Stimulated activated CD8-positive, alpha-beta memory T cell treated with anti-CD3 and anti-CD28 coated beads, Interleukin-2, amount 100 ng/mL, for 1 hour (primary cell): ENCODE results near the gene B4GALT6.

Experiments used
- DNase-seq, 2 donors: peaks; one replicate each; pipeline ENCODE4 v3.0.0-alpha.2; 2020; ENCODE audit warnings: low read depth in 2 of 2

Gene B4GALT6

DNA sequence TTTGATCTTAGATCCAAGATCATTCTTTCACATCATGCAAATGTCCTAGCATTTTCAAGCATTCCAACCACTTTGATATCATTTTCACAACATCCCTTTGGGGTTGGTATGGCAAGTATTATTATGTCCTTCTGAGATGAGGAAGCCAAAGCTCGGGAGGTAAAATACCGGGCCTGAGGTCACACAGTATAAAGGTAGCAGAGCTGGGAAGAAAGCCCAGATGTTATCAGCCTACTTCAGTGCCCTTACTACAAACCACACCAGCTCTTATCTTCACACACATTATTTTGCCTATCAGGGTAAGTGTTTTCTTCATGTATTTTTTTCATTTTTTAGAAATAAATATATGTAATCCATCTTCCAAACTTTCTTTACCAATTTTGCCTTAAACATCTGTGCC is 4.2 kb upstream of the B4GALT6 start:
- DNase-seq, result no peak

DNA sequence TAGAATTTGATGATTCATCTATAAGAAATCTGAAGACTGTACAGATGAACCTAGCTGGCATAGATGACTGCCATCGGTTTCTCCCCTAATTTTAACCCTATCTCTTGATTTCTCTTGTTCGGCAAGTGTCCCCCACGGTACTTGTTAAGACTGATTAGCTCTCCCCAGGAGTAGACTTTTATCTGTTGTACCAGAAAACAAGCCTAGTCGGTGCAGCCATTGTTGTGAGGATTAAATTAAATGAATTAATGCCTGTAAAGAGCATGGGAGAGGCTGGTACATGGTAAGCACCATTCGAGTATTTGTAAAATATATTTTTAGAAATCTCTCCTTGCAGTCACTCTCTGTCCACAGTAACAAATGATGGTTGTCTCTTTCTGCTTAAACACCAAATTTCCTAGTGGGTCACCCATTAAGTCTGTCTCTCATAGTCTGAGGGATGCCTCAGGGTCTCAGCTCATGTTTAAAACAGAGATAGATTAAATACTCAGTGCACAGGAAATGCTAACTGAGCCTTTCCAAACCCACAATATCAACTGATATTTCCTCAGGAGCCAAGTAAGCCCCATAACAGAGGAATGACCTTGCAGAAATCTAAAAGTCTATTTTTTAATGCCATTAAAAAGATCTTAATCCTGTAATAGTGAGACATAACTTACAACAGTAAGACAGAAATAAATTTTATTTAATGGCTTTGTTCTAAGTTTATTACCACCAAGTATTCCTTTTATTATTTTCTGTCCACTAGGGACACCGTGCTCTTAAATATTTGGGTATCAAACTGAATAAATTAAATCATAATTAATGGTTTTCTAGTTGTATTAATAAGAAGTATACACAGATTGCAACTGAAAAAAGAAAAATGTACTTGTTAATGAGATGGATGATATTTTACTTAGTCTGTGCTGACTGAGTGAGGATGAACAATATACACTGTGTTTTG is 2.9 kb upstream of the B4GALT6 start:
- no peak for DNase-seq

DNA sequence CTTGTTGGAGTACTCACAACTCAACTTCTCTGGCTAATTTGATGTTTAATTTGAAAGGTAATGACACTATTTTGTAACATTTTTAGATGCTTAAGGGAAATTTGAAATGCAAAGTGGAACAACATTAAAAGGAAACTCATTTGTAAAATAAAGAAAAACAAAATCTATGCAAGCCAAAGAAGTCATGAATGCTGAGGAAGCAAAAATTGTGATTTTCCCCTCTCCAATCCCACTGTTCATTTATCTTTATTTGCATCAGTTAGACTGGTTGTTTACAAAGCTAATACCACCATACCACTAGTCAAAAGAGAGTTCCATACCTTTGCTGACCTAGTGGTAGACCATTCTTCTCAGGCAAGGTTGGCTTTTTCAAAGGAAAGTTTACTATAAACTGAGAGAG is 2.2 kb upstream of the B4GALT6 start:
- DNase-seq, result no peak

DNA sequence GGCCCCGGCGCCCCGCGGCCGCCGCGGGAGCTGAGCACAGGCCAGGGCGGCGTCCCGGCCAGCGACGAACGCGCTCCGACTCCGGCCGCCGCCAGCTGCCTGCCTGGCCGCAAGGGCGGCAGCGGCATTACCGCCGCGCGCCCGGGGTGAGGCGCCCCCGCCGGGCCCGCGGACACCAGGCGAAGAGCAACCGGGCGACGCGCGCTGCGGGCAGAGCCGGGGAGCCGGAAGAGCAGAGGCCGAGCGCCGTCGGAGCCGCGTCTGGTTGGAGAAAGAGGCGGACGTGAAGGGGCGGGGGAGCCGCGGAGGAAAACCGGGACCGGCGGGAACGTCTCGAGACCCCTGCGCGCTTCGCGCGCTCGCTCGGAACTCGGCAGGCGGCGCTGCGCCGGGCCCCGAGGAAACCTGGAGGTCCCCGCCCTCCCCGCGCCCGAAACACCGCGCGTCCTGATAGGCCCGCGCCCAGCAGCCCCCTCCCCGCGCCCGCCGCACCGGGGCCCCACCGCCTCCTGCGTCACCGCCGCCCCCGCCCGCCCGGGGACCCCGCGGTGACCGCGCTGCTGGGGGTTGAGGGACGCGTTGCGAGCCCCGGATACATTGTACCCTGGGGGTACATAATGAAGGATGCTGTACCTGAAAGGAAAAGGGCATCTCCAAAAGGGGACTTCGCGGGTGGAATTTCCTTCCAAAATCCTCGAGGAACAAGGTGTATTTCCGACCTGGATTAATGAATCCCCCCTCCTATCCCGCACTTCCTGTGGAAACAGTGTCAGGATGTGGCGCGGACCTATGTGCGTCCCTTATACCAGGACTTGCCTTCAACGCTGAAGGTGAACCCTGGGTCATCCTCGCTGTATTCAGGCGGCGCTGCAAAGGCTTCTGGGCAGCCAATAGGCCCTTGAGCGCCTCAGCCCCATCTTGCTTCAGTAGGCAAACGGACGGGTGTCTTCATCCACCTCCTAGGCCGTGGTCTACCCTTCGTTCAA is 1.0 kb upstream of the B4GALT6 start:
- DNase-seq, result no peak

DNA sequence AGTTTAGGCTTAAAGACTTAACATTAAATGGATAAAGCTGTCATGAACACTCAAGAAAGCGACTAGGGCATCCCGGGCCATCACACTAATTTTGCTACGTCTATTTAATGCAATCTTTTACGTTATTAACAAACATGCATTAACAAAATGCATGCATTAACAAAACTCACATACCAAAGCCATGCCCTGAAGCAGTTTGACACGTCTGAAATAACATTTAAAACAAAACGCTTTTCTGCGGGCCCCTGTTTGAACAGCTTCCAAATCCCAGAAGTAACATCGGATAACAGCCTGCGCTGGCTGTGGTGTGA is 458 bp downstream of the B4GALT6 start:
- no peak for DNase-seq

DNA sequence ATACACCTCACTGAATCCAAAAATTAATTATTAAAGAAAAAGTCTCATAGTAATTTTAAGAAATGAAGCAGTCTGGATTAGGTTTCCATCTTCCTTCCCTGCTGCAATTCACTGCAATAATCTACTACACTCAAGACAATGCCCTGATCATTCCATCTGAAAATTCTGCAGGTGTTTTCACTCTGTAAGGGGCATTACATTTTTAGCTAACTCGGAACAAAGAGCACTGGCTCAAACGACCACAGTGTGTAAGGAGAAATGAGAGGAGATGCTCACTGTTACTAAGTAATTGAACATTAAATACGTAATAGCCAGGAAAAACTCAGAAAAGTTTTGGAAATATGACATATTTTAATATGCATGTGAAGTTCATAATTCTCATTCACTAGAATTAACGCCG is 1.3 kb downstream of the B4GALT6 start:
- no peak for DNase-seq

DNA sequence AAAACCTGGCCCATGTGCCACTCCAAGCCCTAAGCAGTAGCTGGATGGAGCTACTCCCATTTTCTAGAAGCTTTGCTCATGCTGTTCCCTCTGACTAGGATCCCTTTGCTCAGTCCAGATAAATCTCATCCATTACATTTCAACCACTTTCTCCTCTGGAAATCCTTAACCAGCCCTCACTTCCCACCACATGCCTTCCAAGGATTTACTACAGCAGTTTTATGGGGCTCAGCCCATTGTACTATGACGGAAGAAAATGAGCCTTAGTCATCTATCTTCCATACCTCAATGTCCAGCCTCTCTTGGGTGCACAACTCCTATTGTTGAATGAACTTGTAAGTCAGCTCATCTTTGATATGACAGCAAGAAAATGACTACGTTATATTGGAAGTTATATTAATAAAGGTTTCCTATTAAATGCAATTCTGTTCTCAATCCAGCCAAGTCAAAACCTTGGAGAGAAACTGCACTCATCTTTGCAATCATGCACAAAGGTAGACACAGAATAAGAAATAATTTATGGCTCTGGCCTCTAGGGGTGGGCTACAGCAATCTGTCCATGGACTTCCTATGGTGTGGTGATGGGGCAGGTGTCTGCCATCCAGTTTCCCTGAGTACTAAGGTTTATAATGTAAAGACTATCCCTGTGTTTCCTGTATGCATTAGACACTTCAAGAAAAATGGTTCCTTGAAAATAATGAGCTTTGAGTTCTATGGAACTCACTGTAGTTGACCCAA is 3.4 kb downstream of the B4GALT6 start:
- DNase-seq, result no peak

DNA sequence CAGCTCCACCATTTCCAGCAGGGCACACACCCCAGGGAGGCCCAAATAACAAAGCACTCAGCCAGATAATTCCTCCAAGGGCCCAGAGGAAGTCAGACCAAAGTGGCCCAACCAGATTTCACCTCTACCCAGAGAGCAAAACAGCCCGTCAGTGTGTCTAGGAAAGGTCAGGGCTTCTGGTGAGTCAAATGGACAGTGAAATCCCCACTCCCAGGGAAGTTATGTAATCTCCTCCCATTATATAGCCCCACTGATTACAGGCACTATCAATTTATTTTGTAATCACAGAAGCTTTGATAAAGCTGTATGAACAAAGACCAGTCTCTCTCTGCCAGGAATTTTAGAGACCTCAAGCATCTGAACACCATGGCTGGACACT is 4.0 kb downstream of the B4GALT6 start:
- DNase-seq, result no peak

DNA sequence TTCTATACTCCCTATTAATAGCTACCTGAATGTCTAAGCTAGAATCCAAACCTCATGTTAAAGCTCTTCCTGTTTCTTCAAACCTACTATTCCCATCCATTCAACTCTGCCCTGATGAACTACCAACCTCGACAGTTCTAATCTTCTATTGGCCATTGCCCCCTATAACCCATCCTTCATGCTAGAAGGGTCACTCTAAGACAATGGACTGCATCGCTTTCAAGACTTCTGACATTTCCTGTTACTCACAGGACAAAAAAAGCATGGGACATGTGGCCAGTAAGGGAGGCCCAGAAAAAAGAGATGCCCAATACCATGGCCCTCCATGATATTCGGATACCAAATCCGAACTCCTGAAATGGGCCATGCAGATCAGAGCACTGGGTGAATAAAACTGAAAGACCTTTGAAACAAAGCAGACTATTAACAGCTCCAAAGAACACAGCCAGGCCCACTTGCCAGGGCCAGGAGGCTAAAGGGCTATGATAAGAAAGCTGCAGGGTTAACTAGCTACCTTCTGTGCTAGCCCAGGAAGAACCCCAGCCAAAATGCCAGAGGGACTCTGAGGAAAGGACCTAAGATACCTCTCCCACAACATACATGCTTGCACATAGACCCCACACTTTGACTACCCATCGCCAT is 4.5 kb downstream of the B4GALT6 start:
- no peak for DNase-seq

DNA sequence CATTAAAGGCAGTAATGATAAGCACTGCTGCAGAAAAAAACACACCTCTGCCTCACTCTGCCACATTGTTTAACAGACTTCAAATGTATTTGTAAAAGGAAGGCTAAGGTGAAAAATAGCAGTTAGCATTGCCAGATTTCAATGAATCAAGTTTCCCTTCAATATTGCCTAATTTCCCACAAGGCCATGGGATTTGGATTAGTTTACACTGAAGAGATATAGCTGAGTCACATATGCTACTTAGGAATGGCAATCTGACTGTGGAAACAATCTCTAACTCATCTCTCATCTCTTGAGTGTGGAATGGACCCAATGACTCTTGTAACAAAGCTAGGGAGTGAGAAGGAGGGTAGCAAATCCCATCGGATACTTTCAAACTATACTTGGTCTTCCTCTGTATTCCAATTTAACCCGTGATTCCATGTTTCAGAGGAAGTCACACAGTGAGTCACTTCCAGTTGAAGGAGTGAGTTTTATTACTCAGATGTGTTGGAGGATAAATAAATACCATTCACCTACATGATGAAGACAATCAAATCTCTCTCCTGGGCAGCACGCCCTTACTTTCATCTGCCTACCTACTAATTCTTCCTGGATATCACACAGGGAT is 5.1 kb downstream of the B4GALT6 start:
- DNase-seq, result no peak

DNA sequence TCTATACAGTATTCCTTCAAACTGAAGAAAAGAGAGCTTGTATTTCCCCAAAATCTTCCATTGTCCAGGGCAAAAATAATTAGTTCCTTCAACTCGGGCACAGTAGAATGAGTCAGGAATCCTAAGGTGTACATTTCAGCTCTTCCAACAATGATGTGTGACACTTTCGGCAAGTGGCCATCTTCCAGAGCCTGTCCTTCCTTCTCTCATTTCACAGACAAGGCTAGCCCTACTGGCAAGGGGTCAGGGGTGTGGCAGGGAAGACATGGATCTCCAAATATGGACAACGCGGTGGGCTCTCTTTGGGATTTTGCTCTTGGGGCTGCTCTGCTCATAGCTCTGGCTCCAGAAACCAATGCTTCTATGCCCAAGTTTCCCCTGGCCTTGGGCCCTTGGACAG is 6.0 kb downstream of the B4GALT6 start:
- DNase-seq, result no peak

DNA sequence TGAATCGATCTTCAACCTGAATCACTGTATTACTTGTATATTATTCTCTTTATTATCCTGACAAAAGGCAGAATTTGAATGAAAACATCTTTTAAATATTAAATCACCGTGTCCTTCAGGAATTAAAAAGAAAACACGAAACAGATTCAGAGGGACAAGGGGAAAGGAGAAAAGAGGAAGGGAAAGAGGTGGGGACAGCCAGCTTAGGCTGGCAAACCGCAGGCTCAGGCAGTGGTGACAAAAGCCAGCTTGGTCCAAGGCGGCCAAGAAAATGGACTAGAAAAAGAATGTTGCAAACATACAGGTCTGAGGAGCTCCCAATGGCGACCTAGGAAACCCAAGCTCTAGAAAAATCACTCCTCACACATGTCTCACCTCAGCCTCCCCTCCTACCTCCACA is 6.8 kb downstream of the B4GALT6 start:
- DNase-seq, result no peak

DNA sequence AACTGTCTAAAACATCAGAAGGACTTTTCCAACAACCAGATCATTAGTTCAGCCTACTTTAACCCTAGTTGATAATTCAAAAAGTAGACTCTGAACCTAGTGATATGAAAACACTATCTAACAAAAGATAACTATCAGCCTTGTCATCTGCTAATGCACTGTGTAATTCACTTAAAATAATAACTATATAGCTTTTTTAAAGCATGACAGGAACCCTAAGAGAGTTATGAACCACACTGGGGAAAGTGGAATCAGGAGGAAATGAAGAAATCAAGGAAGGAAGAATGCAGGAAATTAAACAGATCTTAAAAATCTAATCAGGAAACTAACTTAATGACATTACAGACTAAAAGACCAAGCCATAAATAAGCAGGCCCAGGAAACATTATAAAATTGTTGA is 9.0 kb downstream of the B4GALT6 start:
- DNase-seq, result no peak

DNA sequence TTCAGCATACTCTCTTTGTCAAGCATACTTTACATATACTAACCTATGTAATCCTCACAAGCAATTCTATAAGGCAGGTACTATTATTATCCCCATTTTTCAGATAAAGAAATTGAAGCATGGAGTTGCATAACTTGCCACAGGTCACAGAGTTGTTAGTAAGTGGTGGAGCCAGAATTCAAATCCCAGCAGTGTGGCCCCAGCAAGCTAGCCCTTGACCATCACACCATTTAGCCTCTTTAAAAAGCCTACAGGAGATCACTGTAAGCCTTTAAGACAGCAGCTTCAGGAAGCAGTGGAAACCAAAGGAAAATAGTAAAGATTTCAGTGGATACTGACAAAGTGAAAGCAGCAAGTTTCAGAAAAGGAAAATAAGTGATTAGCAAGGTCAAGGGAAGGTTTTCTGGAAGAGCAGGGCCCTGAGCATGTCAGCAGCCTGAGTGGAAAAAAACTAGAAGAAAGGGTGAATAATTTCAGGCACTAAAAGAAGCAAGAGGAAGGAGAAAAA is 11.7 kb downstream of the B4GALT6 start:
- no peak for DNase-seq

DNA sequence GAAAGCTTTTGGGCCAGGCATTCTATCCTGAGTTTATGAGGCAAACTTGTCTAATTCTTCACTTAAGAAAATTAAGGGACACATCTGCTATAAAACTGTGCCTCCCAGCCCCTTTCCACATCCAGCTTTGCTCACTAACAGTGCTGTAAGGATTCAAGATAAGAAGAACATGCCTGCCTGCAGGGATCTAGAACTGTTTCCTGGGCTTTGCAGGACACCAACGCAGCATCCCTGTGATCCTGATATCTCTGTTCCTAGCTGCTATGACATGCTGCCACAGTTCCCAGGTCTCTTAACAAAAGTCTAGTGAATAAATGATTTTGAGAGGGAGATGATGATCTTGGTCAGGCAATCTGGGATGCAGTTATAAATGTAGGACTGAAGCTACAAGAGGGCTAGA is 12.4 kb downstream of the B4GALT6 start:
- DNase-seq, result no peak

DNA sequence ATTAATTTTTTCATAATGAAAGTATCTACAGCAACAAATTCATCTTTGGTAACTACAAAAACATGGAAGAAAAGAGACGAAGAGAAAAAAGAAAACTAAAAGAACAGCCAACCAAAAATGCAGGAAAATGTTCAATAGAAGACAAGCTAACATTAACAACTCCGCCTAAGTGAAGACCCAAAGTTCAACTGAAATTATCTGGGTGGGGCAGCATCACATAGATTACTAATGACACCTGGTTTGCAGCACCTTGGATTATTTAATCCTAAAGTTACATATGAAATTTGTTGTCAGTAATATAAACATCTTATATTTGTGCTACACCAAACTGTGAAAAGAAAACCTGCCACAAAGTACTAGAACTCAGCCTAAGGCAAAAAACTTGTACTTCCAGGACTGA is 14.8 kb downstream of the B4GALT6 start:
- no peak for DNase-seq

DNA sequence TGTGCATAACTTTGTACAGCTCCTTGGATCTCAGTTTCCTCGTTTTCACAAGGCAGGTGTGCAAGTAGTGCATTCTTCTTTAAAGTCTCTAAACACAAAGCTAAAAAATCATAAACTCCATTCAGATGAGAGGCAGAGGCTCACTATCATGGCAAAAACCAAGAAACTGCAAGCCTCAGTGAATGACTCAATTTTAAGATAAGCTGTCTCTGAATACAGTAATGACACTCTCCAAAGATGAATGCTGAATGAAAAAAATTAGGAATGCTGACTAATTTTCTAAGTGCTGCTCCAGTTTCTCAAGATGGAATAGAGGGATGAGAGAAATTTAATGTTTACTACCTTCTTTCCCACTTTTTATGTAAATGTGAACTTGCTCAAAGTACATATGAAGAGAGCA is 17.2 kb downstream of the B4GALT6 start:
- DNase-seq, result no peak

DNA sequence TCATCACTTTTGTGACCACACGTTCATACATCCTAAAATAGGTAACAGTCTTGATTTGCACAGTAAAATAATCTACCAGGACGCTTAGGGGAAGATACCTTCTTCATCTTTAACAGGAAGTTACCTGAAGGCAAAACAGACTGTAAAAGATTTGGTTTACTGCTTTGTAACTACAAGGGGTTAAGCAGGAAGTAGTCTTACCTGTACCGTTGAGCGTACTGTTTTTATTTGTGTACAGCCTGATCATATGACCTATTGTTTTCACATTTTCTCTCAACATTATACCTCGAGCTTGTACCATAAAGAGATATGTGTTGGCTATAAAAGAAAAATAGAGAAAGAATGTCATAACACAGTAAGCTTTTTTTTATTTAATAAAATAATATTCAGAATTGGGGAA is 18.3 kb downstream of the B4GALT6 start:
- no peak for DNase-seq

DNA sequence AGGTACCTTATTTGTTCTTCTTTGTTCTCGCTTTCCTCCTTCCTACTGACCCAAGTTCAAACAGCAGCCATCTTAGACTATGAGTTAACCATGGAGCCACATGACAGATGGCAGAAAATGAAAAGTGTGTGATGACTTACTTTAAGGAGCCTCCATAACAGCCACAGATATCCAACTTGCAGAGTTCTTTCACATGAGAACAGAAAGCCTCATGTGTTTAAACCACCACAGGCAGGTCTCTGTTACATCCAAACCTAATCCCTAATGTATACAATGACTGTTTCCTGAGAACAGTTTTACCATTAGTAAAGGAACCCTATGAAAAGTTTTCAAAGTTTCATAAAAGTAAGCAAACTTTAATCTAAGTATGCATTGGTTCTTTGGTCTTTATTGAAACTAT is 20.3 kb downstream of the B4GALT6 start:
- no peak for DNase-seq

DNA sequence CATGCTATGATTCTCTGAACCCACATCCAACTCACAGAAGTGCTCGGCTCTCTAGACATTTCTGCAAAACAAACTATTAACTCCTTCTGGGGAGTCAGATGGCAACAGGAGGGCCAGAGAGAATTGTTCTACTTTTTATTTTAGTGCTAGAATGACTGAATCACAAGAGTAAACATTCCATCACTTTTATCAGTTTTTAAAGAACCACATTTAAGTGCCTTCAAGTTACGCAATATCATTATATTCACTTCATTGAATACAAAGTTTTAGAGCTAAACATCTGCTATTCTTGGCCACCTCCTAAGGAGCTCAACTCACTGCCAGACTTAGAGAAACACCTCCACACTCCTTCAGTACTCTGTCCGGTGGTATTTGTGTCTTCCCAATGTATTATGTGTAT is 22.4 kb downstream of the B4GALT6 start:
- no peak for DNase-seq

DNA sequence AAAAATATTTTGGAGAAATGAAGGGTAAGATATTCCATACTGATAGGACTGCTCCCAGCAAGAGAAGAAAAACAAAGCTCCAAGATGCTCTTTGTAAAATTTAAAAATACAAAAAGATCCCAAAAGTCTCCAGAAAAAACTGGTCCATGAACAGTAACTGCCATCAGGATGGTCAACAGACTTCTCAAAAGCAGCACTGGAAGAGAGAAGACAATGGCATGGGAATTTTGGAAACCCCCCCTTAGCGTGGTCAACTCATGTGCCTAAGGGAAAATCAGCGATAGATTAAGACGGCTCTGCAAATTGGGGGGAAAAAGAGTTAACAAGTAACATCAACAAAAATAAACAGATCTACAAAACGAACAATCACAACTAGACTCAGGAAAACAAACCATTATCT is 23.6 kb downstream of the B4GALT6 start:
- no peak for DNase-seq
